ENCODE data around the gene C18orf32.

C18orf32 gene

GRCh38 chr18:49499046-49499637 lies 12.1 kb upstream of the C18orf32 start:
- no peak for TF ChIP-seq CTCF (IDR thresholded peaks at IDR 0.05; ENCODE audit: control insufficient read depth, insufficient read depth, low read depth, low read length, missing control alignments)
- DNase-seq (ENCODE audit: low read depth), result no peak

GRCh38 chr18:49495480-49495879 lies 8.4 kb upstream of the C18orf32 start:
- no peak for DNase-seq (ENCODE audit: low read depth)
- TF ChIP-seq CTCF (IDR thresholded peaks at IDR 0.05; ENCODE audit: control insufficient read depth, insufficient read depth, low read depth, low read length, missing control alignments), result no peak
- no peak overlapping the region for H3K4me3 ChIP-seq (ENCODE audit: control insufficient read depth, low read depth, low read length)

More at GRCh38 chr18:49499046-49499637, 12.1 kb upstream of the C18orf32 start:
- H3K4me3 ChIP-seq (ENCODE audit: control insufficient read depth, low read depth, low read length), result no peak overlapping the region

GRCh38 chr18:49495076-49495475 lies 8.0 kb upstream of the C18orf32 start:
- no peak for DNase-seq (ENCODE audit: low read depth)
- no peak overlapping the region for H3K4me3 ChIP-seq (ENCODE audit: control insufficient read depth, low read depth, low read length)
- TF ChIP-seq CTCF (IDR thresholded peaks at IDR 0.05; ENCODE audit: control insufficient read depth, insufficient read depth, low read depth, low read length, missing control alignments), result no peak

- no peak for TF ChIP-seq CTCF (IDR thresholded peaks at IDR 0.05; ENCODE audit: control insufficient read depth, insufficient read depth, low read depth, low read length, missing control alignments)
- no peak for DNase-seq (ENCODE audit: low read depth)
- no peak overlapping the region for H3K4me3 ChIP-seq (ENCODE audit: control insufficient read depth, low read depth, low read length)
Observed at GRCh38 chr18:49494660-49495059, 7.6 kb upstream of the C18orf32 start.

- no peak for TF ChIP-seq CTCF (IDR thresholded peaks at IDR 0.05; ENCODE audit: control insufficient read depth, insufficient read depth, low read depth, low read length, missing control alignments)
- no peak for DNase-seq (ENCODE audit: low read depth)
- H3K4me3 ChIP-seq (ENCODE audit: control insufficient read depth, low read depth, low read length), result no peak overlapping the region
Observed at GRCh38 chr18:49492694-49493033, 5.6 kb upstream of the C18orf32 start.

- no peak for TF ChIP-seq CTCF (IDR thresholded peaks at IDR 0.05; ENCODE audit: control insufficient read depth, insufficient read depth, low read depth, low read length, missing control alignments)
- H3K4me3 ChIP-seq (ENCODE audit: control insufficient read depth, low read depth, low read length), result peak within 1 kb of the TSS; percentile 82
Observed at GRCh38 chr18:49491857-49492693, 5.0 kb upstream of the C18orf32 start, which contains the start of gene RPL17. TSS of gene RPL17 (minus strand) at chr18:49492465.

More at GRCh38 chr18:49491857-49492693, 5.0 kb upstream of the C18orf32 start, which contains the start of gene RPL17:
- peak; percentile 99 for DNase-seq (ENCODE audit: low read depth)

Measured in AG09309 (cell line).